ENCODE measurements around the gene PDE4A.
"Not testable (repeated sequence)": the region's sequence is repeated elsewhere in the genome, so short reads cannot be mapped to it uniquely, and the experiment has no call there.

The PDE4A gene

DNA sequence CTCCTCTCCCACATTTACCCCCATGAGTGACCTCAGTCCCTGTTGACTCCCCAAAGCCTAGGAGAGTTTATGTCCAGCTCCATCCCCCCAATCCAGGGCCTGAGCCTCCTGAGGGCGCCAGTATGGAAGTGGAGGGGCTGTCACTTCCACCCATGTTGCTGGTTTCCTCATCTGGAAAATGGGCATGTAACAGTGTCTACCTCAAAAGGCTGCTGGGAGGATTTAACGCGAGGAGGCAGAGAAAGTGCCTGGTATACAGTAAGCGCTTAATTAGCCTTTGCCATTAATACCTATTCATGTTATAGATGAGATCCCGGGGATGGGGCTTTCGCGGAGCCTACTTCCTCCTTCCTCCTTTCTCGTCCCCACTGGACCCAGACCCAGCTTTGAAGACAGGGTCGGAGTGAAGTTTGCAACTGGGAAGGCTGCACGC is 40.4 kb upstream of the PDE4A start:
- TF ChIP-seq ZC3H10 (CRISPR knock-in tag; IDR thresholded peaks at IDR 0.05) (no peak), CSDC2 (CRISPR knock-in tag; IDR thresholded peaks at IDR 0.05) (no peak), ZNF565 (CRISPR knock-in tag; conservative IDR thresholded peaks at IDR 0.05; ENCODE audit: low read depth) (no peak), SNAI2 (CRISPR knock-in tag; IDR thresholded peaks at IDR 0.05) (no peak)
- ATAC-seq, result peak; percentile 1; the same call in 1 of the 3 replicates

DNA sequence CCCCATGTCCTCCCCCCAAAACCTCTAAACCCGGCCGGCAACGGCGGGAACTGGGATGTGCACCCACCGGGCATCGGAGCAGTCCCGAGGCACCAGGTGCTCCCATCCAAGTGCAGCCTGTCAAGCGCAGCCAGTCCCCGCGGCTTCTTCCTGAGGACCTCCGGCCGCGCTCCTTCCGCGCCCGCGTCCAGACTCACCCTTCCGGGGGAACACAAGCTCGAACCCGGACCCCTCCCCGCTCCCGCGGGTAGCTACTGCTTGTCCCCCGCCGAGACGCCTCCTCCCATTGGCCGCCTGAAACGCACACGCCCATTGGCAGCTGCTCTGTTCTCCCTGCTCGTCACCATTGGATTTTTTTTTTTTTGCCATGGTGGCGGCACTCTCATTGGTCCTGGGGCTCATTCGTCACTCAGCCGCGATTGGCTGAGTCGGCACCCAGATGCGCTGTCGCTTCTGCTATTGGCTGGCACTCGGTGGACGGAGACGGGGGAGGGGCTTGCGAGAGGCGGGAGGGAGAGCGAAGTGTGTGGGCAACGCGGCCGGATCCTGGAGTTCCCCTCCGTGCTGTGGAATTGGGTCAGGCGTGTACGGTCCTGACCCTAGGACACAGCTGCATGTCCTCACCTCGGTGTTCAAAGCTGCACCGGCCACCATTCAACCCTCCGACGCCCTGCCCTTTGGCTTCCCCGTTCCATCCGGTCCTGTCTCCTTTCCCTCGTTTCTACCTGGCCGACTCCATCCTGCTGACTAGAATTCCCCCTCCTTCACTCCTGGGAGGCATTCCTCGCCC is 39.8 kb upstream of the PDE4A start, which contains the start of gene TYK2:
TYK2 (minus strand) TSS at position 260 of the 790 bp plus-strand sequence. CDS start 2,166 bp downstream, outside the sequence.
- TF ChIP-seq PATZ1 (CRISPR knock-in tag; IDR thresholded peaks at IDR 0.05; ENCODE audit: borderline replicate concordance) (0 out of 2 replicates have a peak, but pooled peaks have one; percentile 15), TCF4 (CRISPR knock-in tag; IDR thresholded peaks at IDR 0.05; ENCODE audit: borderline replicate concordance) (no peak)
- ATAC-seq, result peak; percentile 98

DNA sequence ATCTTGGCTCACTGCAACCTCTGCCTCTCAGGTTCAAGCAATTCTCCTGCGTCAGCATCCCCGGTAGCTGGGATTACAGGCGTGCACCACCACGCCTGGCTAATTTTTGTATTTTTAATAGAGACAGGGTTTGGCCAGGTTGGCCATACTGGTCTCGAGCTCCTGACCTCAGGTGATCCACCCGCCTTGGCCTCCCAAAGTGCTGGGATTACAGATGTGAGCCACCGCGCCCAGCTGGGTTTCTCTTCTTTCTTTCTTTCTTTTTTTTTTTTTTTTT is 37.2 kb upstream of the PDE4A start:
- not testable (repeated sequence) for ATAC-seq

DNA sequence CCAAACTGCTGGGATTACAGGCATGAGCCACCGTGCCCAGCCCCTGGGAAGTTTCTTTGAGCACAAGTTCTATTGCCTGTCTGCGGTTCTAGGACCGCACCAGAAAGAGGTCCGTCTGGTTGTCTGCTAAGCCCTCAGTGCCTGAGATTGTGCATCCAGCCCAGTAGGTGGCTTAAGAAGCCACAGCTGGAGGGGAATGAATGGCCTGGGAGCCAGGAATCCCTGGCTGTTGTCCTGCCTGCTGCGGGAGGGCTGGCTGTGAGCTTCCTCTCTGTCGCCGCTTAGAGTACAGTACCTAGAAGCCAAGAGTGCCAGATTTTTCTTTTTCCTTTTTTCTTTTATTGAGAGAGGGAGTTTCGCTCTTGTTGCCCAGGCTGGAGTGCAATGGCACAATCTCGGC is 35.8 kb upstream of the PDE4A start:
- ATAC-seq, result no peak
- TF ChIP-seq PATZ1 (CRISPR knock-in tag; IDR thresholded peaks at IDR 0.05; ENCODE audit: borderline replicate concordance) (no peak), ZNF70 (CRISPR knock-in tag; IDR thresholded peaks at IDR 0.05) (no peak), PPARA (CRISPR knock-in tag; IDR thresholded peaks at IDR 0.05; ENCODE audit: borderline replicate concordance) (no peak), ESRRG (CRISPR knock-in tag; IDR thresholded peaks at IDR 0.05) (no peak), RARB (CRISPR knock-in tag; IDR thresholded peaks at IDR 0.05) (no peak), ARNTL (CRISPR knock-in tag; IDR thresholded peaks at IDR 0.05; ENCODE audit: borderline replicate concordance, low read depth) (no peak), TCF4 (CRISPR knock-in tag; IDR thresholded peaks at IDR 0.05; ENCODE audit: borderline replicate concordance) (no peak), TOX (CRISPR knock-in tag; IDR thresholded peaks at IDR 0.05; ENCODE audit: borderline replicate concordance) (no peak), CSDC2 (CRISPR knock-in tag; IDR thresholded peaks at IDR 0.05) (no peak), ZFP3 (CRISPR knock-in tag; IDR thresholded peaks at IDR 0.05) (no peak), ZC3H10 (CRISPR knock-in tag; IDR thresholded peaks at IDR 0.05) (no peak), ZNF565 (CRISPR knock-in tag; conservative IDR thresholded peaks at IDR 0.05; ENCODE audit: low read depth) (no peak), TSHZ2 (CRISPR knock-in tag; IDR thresholded peaks at IDR 0.05) (no peak), SNAI2 (CRISPR knock-in tag; IDR thresholded peaks at IDR 0.05) (no peak), OSR1 (CRISPR knock-in tag; IDR thresholded peaks at IDR 0.05) (no peak), POU6F1 (CRISPR knock-in tag; IDR thresholded peaks at IDR 0.05; ENCODE audit: borderline replicate concordance, low read depth) (no peak), ZNF8 (CRISPR knock-in tag; IDR thresholded peaks at IDR 0.05) (no peak), ZFP30 (CRISPR knock-in tag; IDR thresholded peaks at IDR 0.05) (no peak)
- TF ChIP-seq, protein P1, sequence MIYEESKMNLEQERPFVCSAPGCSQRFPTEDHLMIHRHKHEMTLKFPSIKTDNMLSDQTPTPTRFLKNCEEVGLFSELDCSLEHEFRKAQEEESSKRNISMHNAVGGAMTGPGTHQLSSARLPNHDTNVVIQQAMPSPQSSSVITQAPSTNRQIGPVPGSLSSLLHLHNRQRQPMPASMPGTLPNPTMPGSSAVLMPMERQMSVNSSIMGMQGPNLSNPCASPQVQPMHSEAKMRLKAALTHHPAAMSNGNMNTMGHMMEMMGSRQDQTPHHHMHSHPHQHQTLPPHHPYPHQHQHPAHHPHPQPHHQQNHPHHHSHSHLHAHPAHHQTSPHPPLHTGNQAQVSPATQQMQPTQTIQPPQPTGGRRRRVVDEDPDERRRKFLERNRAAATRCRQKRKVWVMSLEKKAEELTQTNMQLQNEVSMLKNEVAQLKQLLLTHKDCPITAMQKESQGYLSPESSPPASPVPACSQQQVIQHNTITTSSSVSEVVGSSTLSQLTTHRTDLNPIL (CRISPR knock-in tag; IDR thresholded peaks at IDR 0.05; ENCODE audit: low read depth), result no peak
- TF ChIP-seq, protein P2, sequence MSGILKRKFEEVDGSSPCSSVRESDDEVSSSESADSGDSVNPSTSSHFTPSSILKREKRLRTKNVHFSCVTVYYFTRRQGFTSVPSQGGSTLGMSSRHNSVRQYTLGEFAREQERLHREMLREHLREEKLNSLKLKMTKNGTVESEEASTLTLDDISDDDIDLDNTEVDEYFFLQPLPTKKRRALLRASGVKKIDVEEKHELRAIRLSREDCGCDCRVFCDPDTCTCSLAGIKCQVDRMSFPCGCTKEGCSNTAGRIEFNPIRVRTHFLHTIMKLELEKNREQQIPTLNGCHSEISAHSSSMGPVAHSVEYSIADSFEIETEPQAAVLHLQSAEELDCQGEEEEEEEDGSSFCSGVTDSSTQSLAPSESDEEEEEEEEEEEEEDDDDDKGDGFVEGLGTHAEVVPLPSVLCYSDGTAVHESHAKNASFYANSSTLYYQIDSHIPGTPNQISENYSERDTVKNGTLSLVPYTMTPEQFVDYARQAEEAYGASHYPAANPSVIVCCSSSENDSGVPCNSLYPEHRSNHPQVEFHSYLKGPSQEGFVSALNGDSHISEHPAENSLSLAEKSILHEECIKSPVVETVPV (CRISPR knock-in tag; IDR thresholded peaks at IDR 0.05), result no peak
